K562 (cell line): ENCODE results near the gene ADPRHL1. TPM values are rescaled to one million over a fixed set of nuclear protein-coding genes. Genes with fewer than 3 reads are reported as not detected.

Experiments
- ATAC-seq: fragments of 200-7000 bp; cut with Tn5 transposase; 3 replicates; pipeline ENCODE4 v1.9.1; 2020; ENCODE audit warnings: moderate library complexity
- BruUV-seq: library from RNA; stranded (reverse); fragments of 400-500 nt; replicated peaks from 2 replicates; lab custom pipeline; 2021; lab: Mats Ljungman, UMichigan
- CTCF ChIA-PET: fragments of 300-600 bp; formaldehyde crosslinking; extraction: SDS; loops from one replicate; lab custom pipeline; 2021; ENCODE audit warnings: low intra/inter-chr PET ratio; lab: Yijun Ruan, JAX
- POLR2A ChIA-PET: fragments of 300-600, 350-650 bp; sonication (Branson Sonifier 250); formaldehyde crosslinking; extraction: SDS; loops from one replicate; lab custom pipeline; 2021; ENCODE audit warnings: antibody characterized with exemption, inconsistent platforms; lab: Yijun Ruan, JAX
- DNase-seq, 4 experiments: peaks; one replicate each; pipeline versions ENCODE4 v3.0.0 to v3.0.0-alpha.2; 2011 to 2018; ENCODE audit warnings: low spot score in 3 of 4, mixed read lengths in 3 of 4; ENCODE audit errors: extremely low read depth in 1 of 4
- FAIRE-seq: peaks from 2 replicates; lab custom pipeline; 2011; peaks lifted over from hg19 to GRCh38; lab: Jason Lieb, UNC
- H2AFZ ChIP-seq: 2 replicates; pipeline ENCODE4 v1.6.0; 2011; ENCODE audit warnings: low read depth, low read length, control low read depth, inconsistent platforms
- H3K27ac ChIP-seq: fragments of 200-600 bp; 3 replicates; pipeline ENCODE4 v1.8.0; 2011; ENCODE audit warnings: low read depth, mild to moderate bottlenecking, control low read depth, inconsistent platforms, low read length, moderate library complexity, mixed read lengths; ENCODE audit errors: extremely low read depth
- H3K27me3 ChIP-seq, 2 experiments: fragments of 300-600 bp in 1 of 2; 2 replicates in 1 of 2; 3 replicates in 1 of 2; pipeline versions ENCODE4 v1.6.0 to v1.8.0; 2011; ENCODE audit warnings: inconsistent platforms in 2 of 2, low read length in 2 of 2, mild to moderate bottlenecking in 1 of 2, mixed read lengths in 1 of 2, moderate library complexity in 1 of 2; ENCODE audit not compliant: control insufficient read depth in 2 of 2, insufficient read depth in 2 of 2
- H3K36me3 ChIP-seq: fragments of 300-600 bp; 3 replicates; pipeline ENCODE4 v1.8.0; 2011; ENCODE audit warnings: mild to moderate bottlenecking, low read length, inconsistent platforms; ENCODE audit not compliant: control insufficient read depth, insufficient read depth
- H3K4me1 ChIP-seq, 2 experiments: fragments of 200-600 bp in 1 of 2; replicated peaks in 1 of 2; 2 replicates in 1 of 2; 3 replicates in 1 of 2; pipeline versions ENCODE4 v1.5.1 to v1.8.0; 2011; ENCODE audit warnings: inconsistent platforms in 2 of 2, low read length in 2 of 2, mild to moderate bottlenecking in 1 of 2, mixed read lengths in 1 of 2, moderate library complexity in 1 of 2; ENCODE audit not compliant: control insufficient read depth in 2 of 2, insufficient read depth in 2 of 2
- H3K4me2 ChIP-seq: 2 replicates; pipeline ENCODE4 v1.6.1; 2011; ENCODE audit warnings: low read length, control low read depth, inconsistent platforms, mixed read lengths; ENCODE audit not compliant: insufficient read depth
- H3K4me3 ChIP-seq: fragments of 200-600 bp; sonication (generic), shearing (Covaris generic); 2 replicates; pipeline ENCODE4 v1.5.1; 2016; ENCODE audit warnings: control low read depth, inconsistent platforms
- H3K79me2 ChIP-seq: fragments of 200-600 bp; 3 replicates; pipeline ENCODE4 v1.8.0; 2011; ENCODE audit warnings: low read length, inconsistent platforms; ENCODE audit not compliant: control insufficient read depth, insufficient read depth
- H3K9ac ChIP-seq, 2 experiments: 2 replicates each; pipeline versions ENCODE4 v1.6.0 to v1.6.1; 2011; ENCODE audit warnings: low read depth in 2 of 2, low read length in 2 of 2, control low read depth in 1 of 2, inconsistent platforms in 1 of 2, mild to moderate bottlenecking in 1 of 2, mixed read lengths in 1 of 2; ENCODE audit not compliant: insufficient read depth in 1 of 2
- H3K9me1 ChIP-seq: one replicate; pipeline ENCODE4 v1.6.0; 2011; ENCODE audit warnings: inconsistent platforms, mild to moderate bottlenecking, low read length, moderate library complexity; ENCODE audit not compliant: control insufficient read depth, insufficient read depth
- H3K9me3 ChIP-seq: replicated peaks from 2 replicates; pipeline ENCODE4 v1.5.1; 2011; ENCODE audit warnings: low read depth, low read length, inconsistent platforms; ENCODE audit not compliant: control insufficient read depth, insufficient read depth
- H4K20me1 ChIP-seq: replicated peaks from 2 replicates; pipeline ENCODE4 v1.6.1; 2011; ENCODE audit warnings: low read length, inconsistent platforms, mixed read lengths; ENCODE audit not compliant: control insufficient read depth, insufficient read depth
- DIDO1 ChIP-seq: fragments of 450-650 bp; IDR thresholded peaks from 2 replicates; pipeline ENCODE4 v1.6.1; 2016; ENCODE audit warnings: low read depth, missing biosample characterization, missing genetic modification characterization
- EWSR1 ChIP-seq: fragments of 450-650 bp; IDR thresholded peaks from 2 replicates; pipeline ENCODE4 v1.6.1; 2018; ENCODE audit warnings: borderline replicate concordance, mild to moderate bottlenecking, low read depth, moderate library complexity; ENCODE audit not compliant: partially characterized antibody
- HCFC1 ChIP-seq: IDR thresholded peaks from 2 replicates; pipeline ENCODE4 v1.6.1; 2012; ENCODE audit warnings: low read depth, low read length, improper control_type of control experiment
- HDAC1 ChIP-seq, 2 experiments: fragments of 450-650 bp; IDR thresholded peaks; 2 replicates each; pipeline ENCODE4 v1.6.1; 2016 to 2017; ENCODE audit warnings: inconsistent platforms in 1 of 2, mild to moderate bottlenecking in 1 of 2, moderate library complexity in 1 of 2
- HMG20B ChIP-seq: fragments of 250-450 bp; sonication (Bioruptor Pico); IDR thresholded peaks from 2 replicates; pipeline ENCODE4 v1.5.0; 2021; ENCODE audit warnings: mild to moderate bottlenecking
- POLR2H ChIP-seq: IDR thresholded peaks from 2 replicates; pipeline ENCODE4 v1.6.1; 2016; ENCODE audit warnings: missing genetic modification characterization, low read depth, mild to moderate bottlenecking, control low read depth, missing compliant biosample characterization, moderate library complexity
- SIX5 ChIP-seq, 2 experiments: IDR thresholded peaks; 2 replicates each; pipeline ENCODE4 v1.6.1; 2011; ENCODE audit warnings: low read length in 2 of 2, borderline replicate concordance in 1 of 2, low read depth in 1 of 2, mild to moderate bottlenecking in 1 of 2, moderate library complexity in 1 of 2; ENCODE audit not compliant: insufficient read depth in 1 of 2
- UBTF ChIP-seq, 2 experiments: IDR thresholded peaks; 2 replicates each; pipeline ENCODE4 v1.6.1; 2012; ENCODE audit warnings: improper control_type of control experiment in 2 of 2, low read depth in 2 of 2, low read length in 2 of 2, borderline replicate concordance in 1 of 2
- ZNF507 ChIP-seq: conservative IDR thresholded peaks from 2 replicates; pipeline ENCODE4 v1.6.1; 2017; ENCODE audit warnings: missing genetic modification characterization, missing compliant biosample characterization
- WGBS: fragments of 100-300 bp; shearing (Covaris generic); methylation state at CpG from one replicate; pipeline ENCODE4 v1.1.6; 2016; ENCODE audit warnings: low coverage, mixed read lengths; ENCODE audit not compliant: insufficient coverage; ENCODE audit errors: missing lambda C conversion rate; 5-methylcytosine and 5-hydroxymethylcytosine counted together
- in situ Hi-C: fragments of 300-500 bp; cut with MboI; formaldehyde crosslinking; loops from 4 replicates; pipeline ENCODE4 v1.15.0; 2018; ENCODE audit warnings: inconsistent platforms, mixed read lengths
- intact Hi-C: fragments of 100-400 bp; cut with micrococcal nuclease; formaldehyde crosslinking; loops from 2 replicates; pipeline ENCODE4 v1.14.2; 2022
- polyA plus RNA-seq, 8 experiments: library from polyadenylated mRNA; depleted of rRNA in 4 of 8; stranded (reverse) in 5 of 8; unstranded in 3 of 8; fragments of >200 nt; fragmentation: Nextera tagmentation in 2 of 8; fragmentation: Illumina TruSeq in 1 of 8; extraction: Ambion mirVana in 2 of 8; extraction: Trizol in 1 of 8; gene quantifications; 2 replicates each; pipeline versions ENCODE4 v1.2.1 to v1.2.3, GENCODE V29; 2011 to 2014; ENCODE audit warnings: inconsistent platforms in 1 of 8, missing spikeins in 1 of 8
- total RNA-seq, 7 experiments: library from RNA; depleted of rRNA in 6 of 7; stranded (reverse); fragments of >200 nt in 6 of 7; fragmentation: Illumina TruSeq in 2 of 7; extraction: Trizol in 2 of 7; gene quantifications; 2 replicates each; pipeline versions ENCODE4 v1.2.1 to v1.2.3, GENCODE V29; 2011 to 2021; ENCODE audit warnings: low replicate concordance in 1 of 7
- TF ChIP-seq, protein P1 (sequence below): fragments of 450-650 bp; conservative IDR thresholded peaks from 2 replicates; pipeline ENCODE4 v1.6.1; 2016; ENCODE audit warnings: missing genetic modification characterization, low read depth, mild to moderate bottlenecking, missing compliant biosample characterization, moderate library complexity
- TF ChIP-seq, protein P2 (sequence below): fragments of 450-650 bp; formaldehyde crosslinking; IDR thresholded peaks from 2 replicates; pipeline ENCODE4 v1.4.0; 2022; ENCODE audit warnings: mild to moderate bottlenecking, moderate library complexity

Gene ADPRHL1
- total and polyA plus RNA-seq, 9 of the 15 experiments (the other 6 are each of a cell fraction or from before 2014, with no cell fraction given), result 0.06 to 0.76 (median 0.37) TPM; not detected in 1

- no peak overlapping the region for H3K4me2 ChIP-seq
- H3K9ac ChIP-seq, result no peak overlapping the region
- H3K27me3 ChIP-seq, result no peaks in the 10 kb centered on the region
- CTCF ChIA-PET, result no interaction called here
- peaks cover 37% of the 10 kb centered on the region; the same call in 2 of the 3 replicates for H3K36me3 ChIP-seq
- FAIRE-seq, result no peak
- H4K20me1 ChIP-seq, result no peaks in the 10 kb centered on the region
- H2AFZ ChIP-seq, result no peak overlapping the region
- no peak for TF ChIP-seq UBTF (IDR thresholded peaks at IDR 0.05; ENCODE audit: borderline replicate concordance in 1 of 2, low read depth in 2 of 2, low read length in 2 of 2)
- TF ChIP-seq HCFC1, result no peak
- TF ChIP-seq ZNF507 (tag), result no peak
- TF ChIP-seq, protein P1, sequence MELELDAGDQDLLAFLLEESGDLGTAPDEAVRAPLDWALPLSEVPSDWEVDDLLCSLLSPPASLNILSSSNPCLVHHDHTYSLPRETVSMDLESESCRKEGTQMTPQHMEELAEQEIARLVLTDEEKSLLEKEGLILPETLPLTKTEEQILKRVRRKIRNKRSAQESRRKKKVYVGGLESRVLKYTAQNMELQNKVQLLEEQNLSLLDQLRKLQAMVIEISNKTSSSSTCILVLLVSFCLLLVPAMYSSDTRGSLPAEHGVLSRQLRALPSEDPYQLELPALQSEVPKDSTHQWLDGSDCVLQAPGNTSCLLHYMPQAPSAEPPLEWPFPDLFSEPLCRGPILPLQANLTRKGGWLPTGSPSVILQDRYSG (tag), result no peak
- TF ChIP-seq POLR2H, result no peak
- no peak for TF ChIP-seq EWSR1
- TF ChIP-seq, protein P2, sequence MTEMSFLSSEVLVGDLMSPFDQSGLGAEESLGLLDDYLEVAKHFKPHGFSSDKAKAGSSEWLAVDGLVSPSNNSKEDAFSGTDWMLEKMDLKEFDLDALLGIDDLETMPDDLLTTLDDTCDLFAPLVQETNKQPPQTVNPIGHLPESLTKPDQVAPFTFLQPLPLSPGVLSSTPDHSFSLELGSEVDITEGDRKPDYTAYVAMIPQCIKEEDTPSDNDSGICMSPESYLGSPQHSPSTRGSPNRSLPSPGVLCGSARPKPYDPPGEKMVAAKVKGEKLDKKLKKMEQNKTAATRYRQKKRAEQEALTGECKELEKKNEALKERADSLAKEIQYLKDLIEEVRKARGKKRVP (CRISPR knock-in tag), result no peak
- no peak for TF ChIP-seq HMG20B (CRISPR knock-in tag)
- TF ChIP-seq DIDO1 (tag), result no peak
- TF ChIP-seq SIX5 (IDR thresholded peaks at IDR 0.05; ENCODE audit: borderline replicate concordance in 1 of 2, insufficient read depth in 1 of 2, low read depth in 1 of 2, low read length in 2 of 2), result no peak
- no peak for TF ChIP-seq HDAC1 (IDR thresholded peaks at IDR 0.05)
- no peak for DNase-seq
- 96% methylated on average over 10 of the region's 10 CpGs for WGBS
- no peaks in the 10 kb centered on the region; the same call in 2 of the 3 replicates for H3K79me2 ChIP-seq
- H3K4me3 ChIP-seq, result no peak overlapping the region
- BruUV-seq, result no TSS peak
- intact Hi-C loops (no loop called here), in situ Hi-C loops (no loop called here)
- no peaks in the 10 kb centered on the region for H3K9me1 ChIP-seq
- no peak for ATAC-seq
- no peak overlapping the region for H3K27ac ChIP-seq
- POLR2A ChIA-PET, result interaction anchor here (0.7 kb wide), 1 partner anchor 268 kb away, joined by 3 read pairs; no protein-coding TSS in a partner anchor
- no peaks in the 10 kb centered on the region for H3K9me3 ChIP-seq
- no peaks in the 10 kb centered on the region for H3K4me1 ChIP-seq
Measured at GRCh38 chr13:113470073-113470472, 16.8 kb upstream of the ADPRHL1 start.
